SU-DHL-6 (cell line): ENCODE data around the gene DIP2C.

Source experiments
- H2AFZ ChIP-seq: fragments of 200-600 bp; sonication (generic); 2 replicates; pipeline ENCODE4 v1.6.1; 2014; ENCODE audit warnings: low read depth, mild to moderate bottlenecking, moderate library complexity, mixed read lengths, antibody characterized with exemption, low read length; ENCODE audit not compliant: severe bottlenecking
- H3F3A ChIP-seq: fragments of 200-600 bp; shearing (Covaris generic); 2 replicates; pipeline ENCODE4 v1.6.0; 2016; ENCODE audit warnings: antibody characterized with exemption, mild to moderate bottlenecking; ENCODE audit not compliant: insufficient read depth
- H3K27ac ChIP-seq: fragments of 200-600 bp; sonication (generic); 2 replicates; pipeline ENCODE4 v1.5.1; 2016; ENCODE audit warnings: low read depth, mild to moderate bottlenecking, low read length, moderate library complexity, mixed read lengths
- H3K27me3 ChIP-seq: fragments of 200-600 bp; sonication (generic), shearing (Covaris generic); 2 replicates; pipeline ENCODE4 v1.6.0; 2014; ENCODE audit warnings: mild to moderate bottlenecking, low read length
- H3K36me3 ChIP-seq: fragments of 200-600 bp; sonication (generic); 2 replicates; pipeline ENCODE4 v1.6.1; 2014; ENCODE audit warnings: mild to moderate bottlenecking, low read length, mixed read lengths
- H3K4me2 ChIP-seq: fragments of 300-600, 200-600 bp; shearing (Covaris generic), sonication (generic); 2 replicates; pipeline ENCODE4 v1.6.0; 2014; ENCODE audit warnings: low read length, low read depth, mild to moderate bottlenecking; ENCODE audit not compliant: poor library complexity, severe bottlenecking
- H3K4me3 ChIP-seq: fragments of 200-600 bp; sonication (generic); 2 replicates; pipeline ENCODE4 v1.5.1; 2014; ENCODE audit warnings: antibody characterized with exemption, low read length, mild to moderate bottlenecking, mixed read lengths; ENCODE audit not compliant: insufficient read depth, poor library complexity, severe bottlenecking
- H3K79me2 ChIP-seq: fragments of 200-600 bp; sonication (generic); 2 replicates; pipeline ENCODE4 v1.6.1; 2014; ENCODE audit warnings: mild to moderate bottlenecking, low read length, moderate library complexity; ENCODE audit not compliant: insufficient read depth
- H3K9ac ChIP-seq: fragments of 200-600 bp; sonication (generic); 2 replicates; pipeline ENCODE4 v1.7.0; 2014; ENCODE audit warnings: mild to moderate bottlenecking, low read length
- H3K9me2 ChIP-seq: fragments of 200-600 bp; sonication (generic); replicated peaks from 2 replicates; pipeline ENCODE4 v1.6.1; 2014; ENCODE audit warnings: low read length; ENCODE audit not compliant: insufficient read depth
- H3K9me3 ChIP-seq: fragments of 200-600 bp; sonication (generic); 2 replicates; pipeline ENCODE4 v1.6.1; 2014; ENCODE audit warnings: low read length, mixed read lengths; ENCODE audit not compliant: insufficient read depth
- H4K20me1 ChIP-seq: fragments of 200-600 bp; sonication (generic); 2 replicates; pipeline ENCODE4 v1.6.1; 2014; ENCODE audit warnings: low read depth, mild to moderate bottlenecking, antibody characterized with exemption, low read length, moderate library complexity, mixed read lengths
- CTCF ChIP-seq: fragments of 200-600 bp; sonication (generic); IDR thresholded peaks from one replicate; pipeline ENCODE4 v1.5.1; 2017; ENCODE audit warnings: antibody characterized with exemption, mild to moderate bottlenecking, low read length, moderate library complexity; ENCODE audit not compliant: insufficient read depth, poor library complexity, severe bottlenecking
- EZH2phosphoT487 ChIP-seq: fragments of 200-600 bp; sonication (generic), shearing (Covaris generic); conservative IDR thresholded peaks from 2 replicates; pipeline ENCODE4 v1.6.1; 2018; ENCODE audit warnings: mild to moderate bottlenecking, antibody characterized with exemption, low read length, moderate library complexity, mixed read lengths

DIP2C gene

GRCh38 chr10:386771-387592 lies 302.5 kb downstream of the DIP2C start:
- no peak overlapping the region for H3K9ac ChIP-seq
- no peaks in the 10 kb centered on the region for H3K9me2 ChIP-seq
- H3K4me2 ChIP-seq, result no peak overlapping the region
- no peaks in the 10 kb centered on the region for H3K36me3 ChIP-seq
- no peak for TF ChIP-seq CTCF
- no peak for TF ChIP-seq EZH2phosphoT487
- no peak overlapping the region for H3K4me3 ChIP-seq
- no peaks in the 10 kb centered on the region for H3K9me3 ChIP-seq
- H3F3A ChIP-seq, result no peaks in the 10 kb centered on the region
- no peaks in the 10 kb centered on the region for H3K79me2 ChIP-seq
- H2AFZ ChIP-seq, result no peak overlapping the region
- H4K20me1 ChIP-seq, result no peaks in the 10 kb centered on the region
- no peak overlapping the region for H3K27ac ChIP-seq
- no peaks in the 10 kb centered on the region for H3K27me3 ChIP-seq

- Histone ChIP-seq H3K36me3 (no peaks in the 10 kb centered on the region), H4K20me1 (no peaks in the 10 kb centered on the region), H3F3A (no peaks in the 10 kb centered on the region), H3K27me3 (no peaks in the 10 kb centered on the region), H3K79me2 (no peaks in the 10 kb centered on the region), H3K4me3 (no peak overlapping the region), H3K9me2 (no peaks in the 10 kb centered on the region), H3K4me2 (no peak overlapping the region), H3K27ac (no peak overlapping the region), H2AFZ (no peak overlapping the region), H3K9ac (no peak overlapping the region), H3K9me3 (no peaks in the 10 kb centered on the region)
- TF ChIP-seq CTCF, result no peak
- no peak for TF ChIP-seq EZH2phosphoT487
These were observed 303.7 kb downstream of the DIP2C start for GRCh38 chr10:385571-386300.

GRCh38 chr10:384538-385305 lies 304.7 kb downstream of the DIP2C start:
- H3K79me2 ChIP-seq, result no peaks in the 10 kb centered on the region
- H3K27me3 ChIP-seq, result no peaks in the 10 kb centered on the region
- H3K9me3 ChIP-seq, result no peaks in the 10 kb centered on the region
- H3F3A ChIP-seq, result no peaks in the 10 kb centered on the region
- H2AFZ ChIP-seq, result no peak overlapping the region
- H3K4me2 ChIP-seq, result no peak overlapping the region
- no peaks in the 10 kb centered on the region for H3K9me2 ChIP-seq
- H3K9ac ChIP-seq, result no peak overlapping the region
- no peak overlapping the region for H3K4me3 ChIP-seq
- H3K36me3 ChIP-seq, result no peaks in the 10 kb centered on the region
- H4K20me1 ChIP-seq, result no peaks in the 10 kb centered on the region
- H3K27ac ChIP-seq, result no peak overlapping the region
- TF ChIP-seq EZH2phosphoT487 (no peak), CTCF (no peak)
